HTERT RPE-1 (cell line): Measurements from ENCODE around the gene ASB2.

ENCODE experiments used
- in situ Hi-C: fragments of 300-500 bp; cut with MboI; formaldehyde crosslinking; loops from 4 replicates; pipeline ENCODE4 v1.14.3; 2020; ENCODE audit warnings: low sequenced_read_pairs

ASB2 gene

DNA sequence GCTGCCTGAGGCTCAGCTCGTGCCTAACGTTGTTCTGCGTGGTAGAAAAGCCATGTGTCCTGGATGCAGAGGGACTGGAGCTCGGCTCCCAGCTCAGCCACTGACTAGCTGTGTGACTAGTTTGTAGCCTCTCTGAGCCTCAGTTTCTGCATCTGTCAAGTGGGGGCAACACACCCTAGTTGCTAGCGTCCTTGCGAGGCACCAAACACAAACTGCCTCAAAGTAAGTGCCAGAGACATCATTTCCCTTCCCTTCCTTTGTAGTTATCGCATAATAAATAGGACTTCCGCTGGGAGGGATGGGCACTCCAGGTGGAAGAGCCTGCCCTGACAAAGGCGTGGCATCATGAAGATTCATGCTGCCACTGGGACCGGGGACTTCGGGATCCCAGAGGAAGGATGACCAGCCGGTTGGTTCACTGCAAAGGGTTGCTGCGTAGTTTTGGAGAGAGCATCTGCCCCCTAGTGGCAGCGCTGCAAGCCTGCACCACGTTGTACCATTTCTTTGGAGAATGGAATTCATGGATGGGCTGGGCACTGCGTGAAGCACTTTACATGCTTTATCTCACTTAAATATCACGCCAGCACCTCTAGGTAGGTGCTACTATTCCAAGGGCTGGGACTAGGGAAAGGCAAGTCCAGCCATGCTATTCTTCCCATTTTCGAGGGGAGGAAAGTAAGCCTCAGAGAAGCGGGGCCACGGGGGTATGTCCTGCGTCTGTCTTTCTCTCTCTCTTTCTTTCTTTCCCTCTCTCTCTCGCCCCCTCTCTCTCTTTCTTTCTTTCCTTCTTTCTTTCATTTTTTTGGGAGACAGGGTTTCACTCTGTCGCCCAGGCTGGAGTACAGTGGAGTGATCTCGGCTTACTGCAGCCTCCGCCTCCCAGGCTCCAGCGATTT lies 25.4 kb upstream of the ASB2 start:
- in situ Hi-C loops: no loop called here

DNA sequence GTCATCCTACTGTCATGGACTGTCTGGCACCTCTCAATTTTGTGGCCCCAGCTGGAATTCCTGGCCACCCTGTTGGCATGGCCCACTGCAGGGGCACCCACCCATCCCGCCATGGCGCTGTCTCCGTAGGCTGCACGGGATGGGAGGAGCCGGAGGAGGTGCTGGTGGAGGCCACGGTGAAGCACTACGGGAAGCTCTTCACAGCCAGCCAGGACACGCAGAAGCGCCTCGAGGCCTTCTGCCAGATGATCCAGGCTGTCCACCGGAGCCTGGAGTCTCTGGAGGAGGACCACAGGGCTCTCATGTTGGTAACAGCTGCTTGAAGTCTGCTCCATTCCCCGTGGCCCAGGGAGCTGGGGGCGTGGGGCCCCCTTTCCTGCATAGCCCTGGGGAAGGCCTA lies 24.6 kb upstream of the ASB2 start:
- in situ Hi-C loops: no loop called here

DNA sequence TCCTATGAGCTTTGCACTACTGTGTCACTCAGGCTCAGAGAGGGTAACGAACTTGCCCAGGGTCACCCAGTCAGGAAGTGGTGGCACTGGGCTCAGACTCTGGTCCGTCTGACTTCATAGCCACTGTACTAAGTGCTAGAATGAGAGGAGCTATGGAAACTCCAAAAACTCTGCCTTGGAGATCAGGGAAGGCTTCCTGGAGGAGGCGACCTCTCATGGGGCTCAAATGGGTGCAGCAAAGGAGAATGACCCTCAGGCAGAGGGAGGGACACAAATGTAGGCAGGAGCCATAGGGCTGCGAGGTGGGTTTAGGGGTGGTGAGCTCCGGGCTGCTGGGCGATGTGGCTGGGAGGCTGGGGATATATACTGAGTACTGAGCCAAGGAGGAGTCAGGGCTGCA lies 23.9 kb upstream of the ASB2 start:
- in situ Hi-C loops: no loop called here

DNA sequence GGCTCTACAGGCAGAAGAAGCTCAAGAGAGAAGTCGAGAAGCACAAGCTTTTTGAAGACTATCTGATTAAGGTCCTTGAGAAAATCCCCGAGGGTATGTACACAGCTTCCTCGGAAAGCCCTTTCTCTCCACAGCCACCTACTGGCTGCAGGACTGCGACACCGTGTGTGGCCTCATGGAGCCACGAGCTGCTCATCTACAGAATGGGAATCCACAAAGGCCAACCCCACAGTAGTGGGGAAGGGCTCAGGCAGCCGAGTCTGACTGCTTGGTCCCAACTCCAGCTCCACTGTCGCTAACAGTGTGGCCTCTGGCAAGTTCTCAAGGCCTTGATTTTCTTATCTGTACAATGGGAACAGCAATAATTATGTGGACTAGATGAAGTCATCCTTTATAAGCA lies 23.2 kb upstream of the ASB2 start:
- in situ Hi-C loops: no loop called here

DNA sequence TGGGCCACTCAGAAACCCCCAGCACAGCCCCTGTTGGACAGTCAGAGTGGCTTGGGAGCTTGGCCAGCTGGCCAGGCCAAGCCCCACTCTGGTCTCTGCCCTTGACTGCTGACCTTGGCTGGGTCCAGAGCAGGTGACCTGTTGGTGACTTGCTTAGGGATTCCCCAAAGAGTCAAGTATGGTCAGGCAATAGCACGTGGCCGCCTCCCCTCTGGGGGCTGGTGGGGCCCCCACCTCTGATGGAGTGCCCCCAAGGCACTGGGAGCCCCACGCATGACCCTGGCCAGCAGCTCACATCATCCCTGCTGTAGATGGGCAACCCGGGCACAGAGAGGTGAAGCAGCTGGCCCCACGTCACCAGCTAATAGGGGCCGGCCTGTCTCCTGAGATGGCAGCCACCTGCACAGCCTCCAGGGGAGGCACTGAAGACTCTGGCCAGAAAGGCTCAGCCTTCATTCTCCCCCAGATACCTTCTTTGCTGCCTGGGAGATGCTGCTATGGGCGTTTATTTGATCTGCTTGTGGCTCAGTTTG lies 22.6 kb upstream of the ASB2 start:
- in situ Hi-C loops: no loop called here

DNA sequence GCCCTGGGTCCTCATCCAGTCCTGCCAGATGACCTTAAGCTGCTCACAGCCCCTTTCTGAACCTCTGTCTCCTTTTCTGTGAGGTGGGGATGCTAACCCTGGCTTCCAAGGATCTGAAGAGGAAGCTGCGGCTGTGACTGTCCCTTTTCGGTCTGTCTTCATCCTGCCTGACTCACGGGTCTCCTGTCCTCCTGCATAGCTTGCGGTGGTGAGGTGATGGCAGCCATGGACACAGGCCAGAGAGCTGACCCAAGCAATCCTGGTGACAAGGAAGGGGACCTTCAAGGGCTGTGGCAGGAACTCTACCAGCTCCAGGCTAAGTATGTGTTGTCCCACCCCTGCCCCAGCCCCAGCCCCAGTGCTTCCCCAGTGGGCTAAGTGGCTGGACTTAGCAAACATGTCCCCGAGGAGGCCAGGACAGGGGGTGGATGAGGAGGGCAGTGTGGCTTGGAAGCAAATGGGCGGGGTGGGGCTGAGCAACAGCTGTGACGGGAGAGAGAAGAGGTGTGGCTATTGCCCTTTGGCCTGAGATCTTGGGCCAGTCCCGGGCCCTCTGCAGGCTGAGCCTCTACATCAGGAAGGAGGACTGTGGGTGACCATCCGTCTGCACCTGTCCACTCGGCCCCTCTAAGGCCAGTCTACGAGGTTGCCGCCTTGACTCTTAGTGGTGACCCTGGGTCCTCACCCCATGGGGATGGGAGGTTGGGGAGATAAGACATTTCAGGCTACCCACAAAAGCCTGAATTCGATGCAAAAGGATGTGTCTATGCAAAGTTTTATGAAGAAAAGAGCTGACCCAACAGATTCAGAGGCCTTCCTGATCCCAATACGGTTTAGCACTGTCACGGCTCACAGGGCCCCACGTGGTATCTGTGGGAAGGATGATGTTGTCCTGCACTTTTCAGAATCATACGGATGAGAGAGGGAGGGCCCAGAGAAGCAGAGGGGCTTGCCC lies 21.8 kb upstream of the ASB2 start:
- in situ Hi-C loops: no loop called here

DNA sequence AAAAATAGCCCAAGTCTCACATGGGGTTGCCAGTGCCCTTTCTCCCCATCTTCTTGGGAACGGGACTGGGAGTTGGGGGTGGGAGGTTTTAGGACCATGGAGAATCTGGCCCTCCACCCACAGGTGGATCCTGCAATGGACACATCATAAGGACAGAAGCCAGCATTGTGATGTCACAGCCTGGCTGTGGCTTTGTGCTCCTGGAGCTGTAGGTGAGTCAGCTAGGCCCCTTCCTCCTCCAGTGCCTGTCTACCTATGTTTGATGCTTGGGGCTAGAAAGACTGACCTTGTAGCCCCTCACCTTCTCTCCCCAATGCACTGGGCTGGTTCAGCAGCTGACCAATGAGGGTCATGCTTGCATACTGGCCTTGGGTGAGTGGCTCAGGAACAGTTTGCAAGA lies 20.7 kb upstream of the ASB2 start, which contains the start of gene CCDC197:
CCDC197 (plus strand) TSS at position 220 of the 400 bp plus-strand sequence. CDS start 831 bp downstream, outside the sequence.
- in situ Hi-C loops: no loop called here

DNA sequence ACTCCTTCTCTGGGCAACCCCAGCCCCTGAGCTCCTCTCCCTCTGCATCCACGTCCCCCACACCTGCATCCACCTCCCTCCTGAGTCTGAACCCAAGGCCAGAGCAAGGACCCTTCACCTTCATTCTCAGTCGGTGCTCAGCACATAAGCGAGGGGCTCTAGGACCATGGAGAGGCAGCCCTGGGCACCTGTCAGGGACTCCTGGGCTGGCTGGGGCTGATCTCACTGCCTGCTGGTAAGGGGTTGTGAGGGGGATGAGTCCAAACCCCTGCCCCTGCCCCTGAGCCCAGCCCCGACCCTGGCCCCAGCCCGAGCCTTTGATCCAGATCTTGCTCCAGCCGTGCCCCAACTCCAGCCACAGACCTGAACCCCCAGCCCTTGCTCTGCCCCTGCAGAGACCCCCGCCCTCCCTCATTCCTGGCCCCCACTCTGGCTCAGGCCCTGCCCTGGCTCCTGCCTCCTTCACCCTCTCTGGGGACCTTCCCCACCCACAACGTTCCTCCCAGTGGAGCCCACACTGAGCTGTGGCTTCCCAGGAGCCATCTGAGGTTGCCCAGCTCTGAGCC lies 19.8 kb upstream of the ASB2 start:
- in situ Hi-C loops: no loop called here

DNA sequence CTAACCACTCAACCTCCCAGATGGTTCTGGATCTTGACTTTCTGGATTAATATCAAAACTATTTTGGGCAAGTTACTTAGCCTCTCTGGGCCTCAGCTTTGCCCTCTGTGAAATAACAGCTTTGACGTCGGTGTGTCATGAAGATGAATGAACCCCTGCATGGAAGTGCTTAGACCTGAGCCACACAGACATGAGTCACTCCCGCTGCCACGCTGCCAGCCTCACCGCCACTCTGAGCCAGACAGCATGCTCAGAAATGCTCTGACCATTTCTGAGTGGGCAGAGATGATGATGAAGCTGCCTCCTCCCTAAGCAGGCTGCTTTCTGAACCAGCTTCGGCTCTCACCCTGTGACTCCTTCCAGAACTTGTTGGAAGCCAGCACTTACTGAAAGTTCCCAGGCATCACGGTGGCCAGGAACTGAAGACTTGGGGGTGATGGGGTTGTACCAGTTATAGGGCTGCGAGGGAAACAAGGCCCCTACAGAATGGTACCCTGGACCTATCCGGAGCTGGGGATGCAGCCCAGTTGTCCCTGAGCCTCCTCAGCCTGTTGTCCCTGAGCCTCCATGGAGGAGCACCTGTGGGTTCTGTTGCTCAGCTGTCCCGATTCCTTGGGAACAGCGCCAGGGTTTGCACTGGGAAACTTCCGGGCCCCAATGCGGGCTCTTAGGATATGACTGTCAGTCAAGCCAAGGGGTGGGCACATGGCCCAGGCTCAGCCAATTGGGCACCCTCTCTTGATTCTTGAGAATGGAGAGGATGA lies 18.7 kb upstream of the ASB2 start:
- in situ Hi-C loops: no loop called here

DNA sequence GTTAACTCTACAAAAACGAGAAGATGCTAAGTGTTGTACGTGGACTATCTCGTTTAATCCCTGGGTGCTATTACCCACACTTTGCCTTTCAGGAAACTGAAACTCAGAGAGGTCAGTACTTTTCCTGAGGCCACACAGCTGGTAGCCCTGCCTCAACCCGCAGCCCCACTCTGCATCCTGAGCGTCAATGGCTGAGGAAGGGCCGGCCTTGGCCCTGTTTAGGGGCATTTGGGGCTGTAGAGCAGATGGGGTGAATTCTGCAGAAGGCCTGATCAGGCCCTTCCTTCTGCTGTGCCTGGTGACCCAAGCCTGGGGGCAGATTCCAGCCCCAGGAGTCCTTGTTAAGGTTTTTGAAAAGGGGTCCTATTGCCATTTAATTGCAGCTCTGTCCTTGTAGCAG lies 17.0 kb upstream of the ASB2 start:
- in situ Hi-C loops: no loop called here

DNA sequence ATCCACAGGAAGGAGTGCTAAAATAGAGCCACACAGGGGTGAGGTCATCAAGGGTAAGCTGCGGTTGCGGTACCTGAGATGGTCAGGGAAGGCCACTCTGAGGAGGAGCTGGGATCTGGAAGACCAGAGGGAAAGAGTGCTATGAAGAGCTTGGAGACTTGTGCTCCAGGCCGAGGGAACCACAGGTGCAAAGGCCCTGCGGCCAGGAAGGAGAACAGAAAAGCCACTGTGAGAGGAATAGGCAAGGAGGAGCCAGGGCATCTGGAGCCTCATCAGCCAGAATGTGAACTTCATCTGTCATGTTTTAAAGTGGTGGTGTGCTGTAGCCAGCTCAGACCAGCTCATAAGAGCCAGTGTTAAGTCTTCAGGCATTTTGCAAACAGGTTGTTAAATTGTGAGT lies 15.3 kb upstream of the ASB2 start:
- in situ Hi-C loops: no loop called here

DNA sequence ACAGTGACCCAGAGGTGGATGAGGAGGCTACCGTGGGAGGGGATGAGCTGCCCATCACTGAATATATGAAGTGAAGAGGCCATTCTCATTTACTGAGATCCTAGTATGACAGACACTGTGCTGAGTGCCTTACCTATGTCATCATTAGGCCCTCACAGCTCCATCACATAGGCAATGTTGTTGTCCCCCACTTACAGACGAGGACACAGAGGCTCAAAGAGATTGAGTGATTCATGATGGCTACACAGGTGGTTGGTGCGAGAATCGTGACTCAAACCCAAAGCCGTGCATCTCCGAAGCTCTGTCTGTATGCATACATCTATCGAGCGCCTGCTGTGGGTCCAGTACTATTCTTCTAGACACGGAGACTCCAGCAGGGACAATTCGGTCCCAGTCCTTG lies 14.8 kb upstream of the ASB2 start:
- in situ Hi-C loops: no loop called here

DNA sequence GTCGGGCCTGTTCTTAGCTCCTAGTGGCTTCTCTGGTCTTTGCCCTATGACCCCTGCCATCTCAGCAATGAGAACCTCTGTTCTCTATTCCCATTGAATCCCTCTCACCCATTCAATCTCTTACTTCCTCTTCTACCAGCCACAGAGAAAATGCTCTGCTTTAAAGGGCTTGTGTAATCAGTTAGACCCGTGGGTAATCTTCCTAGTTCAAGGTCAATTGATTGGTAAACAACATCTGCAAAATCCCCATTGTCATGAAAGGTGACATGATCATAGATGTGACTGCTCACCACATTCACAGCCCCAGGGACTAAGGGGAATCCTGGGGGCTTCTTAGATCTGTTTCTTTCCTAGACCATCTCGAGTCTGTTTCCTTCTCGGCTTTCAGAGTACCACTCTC lies 13.6 kb upstream of the ASB2 start:
- in situ Hi-C loops: no loop called here

DNA sequence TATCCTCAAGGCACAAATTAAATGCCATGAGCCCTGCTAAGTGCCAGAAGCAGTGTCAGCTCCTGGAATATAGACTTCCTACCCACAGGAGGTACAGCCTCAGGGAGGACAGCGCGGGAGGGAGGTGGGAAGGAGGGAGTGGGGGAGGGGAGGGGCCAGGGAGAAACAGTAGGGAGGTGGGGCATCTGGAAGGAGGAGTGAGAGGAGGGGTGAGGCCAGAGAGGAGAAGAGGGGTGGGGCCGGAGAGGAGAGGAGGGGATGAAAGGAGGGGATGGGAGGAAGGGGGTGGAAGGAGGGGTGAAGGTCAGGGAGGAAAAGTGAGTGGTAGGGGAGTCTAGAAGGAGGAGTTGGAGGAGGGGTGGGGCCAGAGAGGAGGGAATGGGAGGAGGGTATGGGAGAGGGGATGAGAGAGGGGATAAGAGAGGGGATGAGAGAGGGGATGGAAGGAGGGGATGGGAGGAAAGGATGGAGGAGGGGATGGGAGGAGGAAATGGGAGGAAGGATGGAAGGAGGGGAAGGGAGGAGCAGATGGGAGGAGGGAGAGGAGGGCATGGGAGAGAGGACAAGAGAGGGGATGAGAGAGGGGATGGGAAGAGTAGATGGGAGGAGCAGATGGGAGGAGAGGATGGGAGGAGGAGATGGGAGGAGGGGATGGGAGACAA lies 11.6 kb upstream of the ASB2 start:
- in situ Hi-C loops: no loop called here

DNA sequence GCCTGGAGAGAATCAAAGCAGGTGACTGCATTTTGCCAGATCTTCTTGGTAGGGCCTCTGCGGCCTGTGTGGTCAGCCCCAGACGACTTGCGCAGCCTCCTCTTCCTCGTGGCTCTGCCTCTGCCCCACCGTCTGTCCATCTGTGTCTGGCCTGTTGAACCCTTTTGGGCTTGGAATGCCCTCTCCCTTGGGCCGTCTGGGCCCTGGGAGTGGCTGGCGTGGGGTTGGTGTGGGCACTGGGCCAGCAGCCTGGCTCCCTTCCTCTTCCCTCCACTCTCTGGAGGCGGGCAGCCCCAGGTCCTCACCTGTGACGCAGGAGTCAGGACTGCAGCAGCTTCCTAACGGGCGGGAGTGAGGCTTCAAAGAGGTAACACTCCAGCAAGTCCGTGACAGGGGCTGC lies 11.0 kb upstream of the ASB2 start:
- in situ Hi-C loops: no loop called here

DNA sequence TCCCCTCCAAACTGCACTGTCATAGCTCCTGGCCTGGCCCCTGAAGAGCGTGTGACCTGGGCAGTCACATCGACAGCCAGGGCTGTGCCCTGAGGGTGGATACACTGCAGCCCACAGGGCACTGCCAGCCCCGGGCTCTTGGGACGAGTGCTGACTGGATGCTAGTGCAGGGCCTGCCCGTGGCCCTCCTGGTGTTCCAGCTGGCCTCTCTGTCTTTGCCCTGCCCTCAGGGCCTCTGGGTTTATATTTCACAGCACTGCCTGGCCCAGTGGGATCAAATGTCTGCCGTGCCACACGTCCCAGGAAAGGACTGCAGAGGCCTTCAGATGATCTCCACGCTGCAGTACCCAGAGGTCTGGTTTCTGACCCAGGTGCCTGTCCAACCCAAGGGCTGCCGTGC lies 10.6 kb upstream of the ASB2 start:
- in situ Hi-C loops: no loop called here

DNA sequence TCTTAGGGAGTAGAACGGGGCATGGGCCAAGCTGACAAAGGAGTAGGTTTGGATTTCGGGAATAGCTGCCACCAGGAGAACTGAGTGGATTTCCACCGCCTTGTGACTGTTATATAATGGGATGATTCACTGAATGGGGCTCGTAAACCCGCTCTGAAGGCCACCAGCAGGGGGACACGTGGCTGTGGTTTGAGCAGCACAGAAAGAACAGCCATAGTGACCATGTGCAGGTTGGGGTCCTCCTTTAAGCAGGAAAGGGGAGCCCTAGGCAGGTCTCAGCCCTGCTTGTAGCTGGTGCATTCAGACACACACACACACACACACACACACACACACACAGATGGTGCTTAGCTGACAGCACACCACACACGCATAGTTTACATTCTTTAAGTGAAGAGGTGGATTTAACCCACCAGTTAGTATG lies 8.6 kb upstream of the ASB2 start:
- in situ Hi-C loops: no loop called here

DNA sequence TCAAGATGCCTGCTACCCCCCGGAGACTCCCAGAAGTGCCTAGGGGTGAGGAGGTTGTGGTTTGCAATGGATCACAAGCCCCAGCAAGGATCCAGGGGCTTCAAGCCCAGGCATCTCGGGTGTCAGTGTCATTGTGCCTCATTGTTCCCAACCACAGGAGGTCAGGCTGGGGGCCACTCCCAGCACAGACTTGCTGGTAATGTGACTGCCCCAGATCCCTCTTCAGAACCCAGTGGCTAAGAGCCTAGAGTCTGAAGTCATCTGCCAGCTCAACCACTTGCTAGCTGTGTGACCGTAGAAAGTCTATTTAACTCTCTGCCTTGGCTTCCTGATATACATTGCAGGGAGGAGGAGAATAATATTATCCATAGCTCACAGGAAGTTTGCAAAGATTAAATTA lies 7.7 kb upstream of the ASB2 start:
- in situ Hi-C loops: no loop called here

DNA sequence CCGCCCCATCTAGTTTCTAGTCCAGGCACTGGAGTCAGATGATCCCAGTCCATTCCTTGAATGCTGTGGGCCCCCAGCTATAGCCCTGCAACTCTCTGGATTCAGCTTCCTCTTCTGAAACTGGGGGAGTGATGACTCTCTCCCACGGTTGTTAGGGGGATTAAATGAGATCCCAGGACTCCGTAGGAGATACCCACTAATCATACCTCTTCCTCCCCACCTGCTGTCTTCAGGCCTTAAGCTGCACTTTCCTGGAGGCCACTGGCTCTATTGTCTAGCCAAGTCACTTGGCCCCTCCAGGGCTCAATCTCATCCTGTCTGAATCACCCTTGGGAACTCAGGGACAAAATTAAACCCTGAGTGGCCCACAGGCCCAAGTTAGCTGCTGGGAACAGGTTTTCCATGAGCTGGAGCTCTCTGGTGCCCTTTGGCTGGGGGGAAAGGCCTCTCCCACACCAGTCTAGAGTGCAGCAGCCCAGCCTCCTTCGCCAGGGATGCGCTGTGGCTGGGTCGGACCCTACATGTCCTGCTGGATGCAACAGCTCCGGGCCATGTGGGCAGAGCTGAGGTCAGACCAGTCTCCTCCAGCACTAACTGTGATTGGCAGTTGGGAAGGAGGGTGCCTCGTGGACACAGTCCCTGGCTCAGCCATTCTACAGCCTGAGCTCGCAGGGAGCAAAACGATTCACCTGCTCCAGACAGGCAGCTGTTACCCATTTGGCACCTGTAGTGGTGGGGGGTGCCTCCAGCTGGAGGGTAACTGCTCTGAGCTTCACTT lies 6.0 kb upstream of the ASB2 start:
- in situ Hi-C loops: no loop called here
